Mesenchymal stem cell (in vitro differentiated cells and primary cell): ENCODE data around the gene DPYSL5.

Source experiments
- DNase-seq: peaks from one replicate; pipeline ENCODE4 v3.0.0-alpha.2; 2013
- H2AFZ ChIP-seq: one replicate; pipeline ENCODE4 v1.6.1; 2013; ENCODE audit warnings: low read depth, mild to moderate bottlenecking, control low read depth, inconsistent platforms, low read length, moderate library complexity
- H2AK5ac ChIP-seq: 2 replicates; pipeline ENCODE4 v1.6.1; 2013; ENCODE audit warnings: low read length, moderate library complexity, mild to moderate bottlenecking, inconsistent platforms; ENCODE audit not compliant: severe bottlenecking
- H2BK120ac ChIP-seq: one replicate; pipeline ENCODE4 v1.6.1; 2013; ENCODE audit warnings: low read depth, mild to moderate bottlenecking, inconsistent platforms, low read length, moderate library complexity
- H2BK12ac ChIP-seq, 2 experiments: one replicate each; pipeline ENCODE4 v1.6.1; 2013; ENCODE audit warnings: inconsistent platforms in 2 of 2, low read length in 2 of 2, mild to moderate bottlenecking in 2 of 2, moderate library complexity in 2 of 2, control low read depth in 1 of 2
- H2BK15ac ChIP-seq: one replicate; pipeline ENCODE4 v1.6.1; 2013; ENCODE audit warnings: mild to moderate bottlenecking, low read depth, inconsistent platforms; ENCODE audit not compliant: poor library complexity, severe bottlenecking
- H2BK5ac ChIP-seq: 2 replicates; pipeline ENCODE4 v1.6.1; 2013; ENCODE audit warnings: low read depth, mild to moderate bottlenecking, low read length, control low read depth, inconsistent platforms; ENCODE audit not compliant: poor library complexity, severe bottlenecking
- H3K14ac ChIP-seq, 2 experiments: one replicate each; pipeline ENCODE4 v1.6.1; 2013; ENCODE audit warnings: inconsistent platforms in 2 of 2, low read length in 2 of 2, control low read depth in 1 of 2, mild to moderate bottlenecking in 1 of 2, moderate library complexity in 1 of 2
- H3K18ac ChIP-seq, 2 experiments: one replicate each; pipeline ENCODE4 v1.6.1; 2013; ENCODE audit warnings: inconsistent platforms in 2 of 2, low read length in 2 of 2, control low read depth in 1 of 2, low read depth in 1 of 2, mild to moderate bottlenecking in 1 of 2
- H3K23ac ChIP-seq, 2 experiments: one replicate each; pipeline ENCODE4 v1.6.1; 2013; ENCODE audit warnings: inconsistent platforms in 2 of 2, low read length in 2 of 2, mild to moderate bottlenecking in 2 of 2, moderate library complexity in 2 of 2, control low read depth in 1 of 2
- H3K27ac ChIP-seq: 2 replicates; pipeline ENCODE4 v1.5.1; 2013; ENCODE audit warnings: mild to moderate bottlenecking, moderate library complexity, low read length, control low read depth, inconsistent platforms; ENCODE audit not compliant: poor library complexity, severe bottlenecking
- H3K27me3 ChIP-seq, 2 experiments: 2 replicates each; pipeline versions ENCODE4 v1.6.1 to v1.7.0; 2013; ENCODE audit warnings: low read length in 2 of 2, mild to moderate bottlenecking in 2 of 2, moderate library complexity in 2 of 2, control low read depth in 1 of 2, inconsistent platforms in 1 of 2; ENCODE audit not compliant: control insufficient read depth in 1 of 2, insufficient read depth in 1 of 2
- H3K36me3 ChIP-seq, 2 experiments: 2 replicates each; pipeline versions ENCODE4 v1.6.1 to v1.7.0; 2013; ENCODE audit warnings: low read length in 2 of 2, control low read depth in 1 of 2, inconsistent platforms in 1 of 2, low read depth in 1 of 2, mild to moderate bottlenecking in 1 of 2; ENCODE audit not compliant: insufficient read depth in 2 of 2, control insufficient read depth in 1 of 2
- H3K4ac ChIP-seq, 2 experiments: one replicate each; pipeline ENCODE4 v1.6.1; 2013; ENCODE audit warnings: inconsistent platforms in 2 of 2, low read length in 2 of 2, mild to moderate bottlenecking in 2 of 2, moderate library complexity in 2 of 2, control low read depth in 1 of 2, low read depth in 1 of 2
- H3K4me1 ChIP-seq: 2 replicates; pipeline ENCODE4 v1.6.1; 2013; ENCODE audit warnings: low read depth, low read length, control low read depth; ENCODE audit not compliant: control insufficient read depth, insufficient read depth
- H3K4me2 ChIP-seq: 2 replicates; pipeline ENCODE4 v1.6.1; 2013; ENCODE audit warnings: low read length, mild to moderate bottlenecking, inconsistent platforms; ENCODE audit not compliant: poor library complexity, severe bottlenecking
- H3K4me3 ChIP-seq, 2 experiments: 2 replicates each; pipeline versions ENCODE4 v1.5.1 to v1.7.0; 2013; ENCODE audit warnings: low read length in 2 of 2, mild to moderate bottlenecking in 2 of 2, control low read depth in 1 of 2, low read depth in 1 of 2; ENCODE audit not compliant: insufficient read depth in 1 of 2
- H3K79me1 ChIP-seq: replicated peaks from 2 replicates; pipeline ENCODE4 v1.6.1; 2013; ENCODE audit warnings: mild to moderate bottlenecking, control low read depth, low read length, inconsistent platforms; ENCODE audit not compliant: poor library complexity, severe bottlenecking
- H3K9ac ChIP-seq: 2 replicates; pipeline ENCODE4 v1.7.0; 2013; ENCODE audit warnings: mild to moderate bottlenecking, low read length, moderate library complexity
- H3K9me3 ChIP-seq: 2 replicates; pipeline ENCODE4 v1.7.0; 2013; ENCODE audit warnings: mild to moderate bottlenecking, low read length; ENCODE audit not compliant: control insufficient read depth
- H4K8ac ChIP-seq: one replicate; pipeline ENCODE4 v1.6.1; 2013; ENCODE audit warnings: inconsistent platforms, mild to moderate bottlenecking, low read length, moderate library complexity
- H4K91ac ChIP-seq: one replicate; pipeline ENCODE4 v1.6.1; 2013; ENCODE audit warnings: mild to moderate bottlenecking, low read length, inconsistent platforms
- WGBS: methylation state at CpG from one replicate; pipeline ENCODE4 v1.1.7; 2013; ENCODE audit warnings: mixed read lengths; 5-methylcytosine and 5-hydroxymethylcytosine counted together

Gene DPYSL5

GRCh38 chr2:26860211-26860850, 12.4 kb downstream of the DPYSL5 start:
- H2AK5ac ChIP-seq = no peak overlapping the region

GRCh38 chr2:26861610-26862224, 13.8 kb downstream of the DPYSL5 start:
- WGBS = no CpG with 5 or more reads among the region's 2 CpGs
- DNase-seq = no peak
- H4K8ac ChIP-seq = no peak overlapping the region
- no peak overlapping the region for H3K4me3 ChIP-seq
- H3K9ac ChIP-seq = no peak overlapping the region
- H2BK15ac ChIP-seq = no peak overlapping the region
- H2AFZ ChIP-seq = no peak overlapping the region
- H2BK12ac ChIP-seq = no peak overlapping the region
- no peak overlapping the region for H2BK120ac ChIP-seq
- no peak overlapping the region for H2AK5ac ChIP-seq
- H3K36me3 ChIP-seq = no peaks in the 10 kb centered on the region
- H3K14ac ChIP-seq = no peak overlapping the region
- no peak overlapping the region for H3K23ac ChIP-seq
- no peaks in the 10 kb centered on the region for H3K9me3 ChIP-seq
- no peak overlapping the region for H3K4ac ChIP-seq
- H3K4me2 ChIP-seq = no peak overlapping the region
- H3K18ac ChIP-seq = no peak overlapping the region
- no peaks in the 10 kb centered on the region for H3K79me1 ChIP-seq
- H3K27ac ChIP-seq = no peak overlapping the region
- H4K91ac ChIP-seq = no peak overlapping the region
- H3K4me1 ChIP-seq = peaks cover 1% of the 10 kb centered on the region
- no peak overlapping the region for H2BK5ac ChIP-seq
- H3K27me3 ChIP-seq = peaks cover 69 to 86% of the 10 kb centered on the region in 2 experiments

More at GRCh38 chr2:26860211-26860850, 12.4 kb downstream of the DPYSL5 start:
- Histone ChIP-seq H2BK15ac (no peak overlapping the region), H3K4ac (no peak overlapping the region), H4K91ac (no peak overlapping the region), H3K18ac (no peak overlapping the region), H3K4me3 (no peak overlapping the region), H3K4me2 (no peak overlapping the region), H4K8ac (no peak overlapping the region), H3K9ac (no peak overlapping the region), H2BK12ac (no peak overlapping the region), H2BK120ac (no peak overlapping the region), H3K23ac (no peak overlapping the region), H3K27ac (no peak overlapping the region), H3K27me3 (peaks cover 68 to 88% of the 10 kb centered on the region in 2 experiments), H3K14ac (no peak overlapping the region), H2BK5ac (no peak overlapping the region), H2AFZ (no peak overlapping the region), H3K36me3 (no peaks in the 10 kb centered on the region), H3K79me1 (no peaks in the 10 kb centered on the region), H3K4me1 (peaks cover 1% of the 10 kb centered on the region), H3K9me3 (no peaks in the 10 kb centered on the region)
- no peak for DNase-seq
- WGBS = 83% methylated on average over 1 of the region's 3 CpGs

GRCh38 chr2:26864226-26864625, 16.3 kb downstream of the DPYSL5 start:
- no peak overlapping the region for H3K27ac ChIP-seq
- H4K91ac ChIP-seq = no peak overlapping the region
- 95% methylated on average over 2 of the region's 2 CpGs for WGBS
- H3K4ac ChIP-seq = no peak overlapping the region
- H2BK120ac ChIP-seq = no peak overlapping the region
- no peak overlapping the region for H2BK12ac ChIP-seq
- DNase-seq = no peak
- H4K8ac ChIP-seq = no peak overlapping the region
- no peak overlapping the region for H2AK5ac ChIP-seq
- H3K23ac ChIP-seq = no peak overlapping the region
- no peaks in the 10 kb centered on the region for H3K79me1 ChIP-seq
- peaks cover 73 to 87% of the 10 kb centered on the region in 2 experiments for H3K27me3 ChIP-seq
- H3K9ac ChIP-seq = no peak overlapping the region
- H2BK5ac ChIP-seq = no peak overlapping the region
- H2AFZ ChIP-seq = no peak overlapping the region
- H3K4me1 ChIP-seq = no peaks in the 10 kb centered on the region
- H3K14ac ChIP-seq = no peak overlapping the region
- no peak overlapping the region for H3K4me3 ChIP-seq
- H3K4me2 ChIP-seq = no peak overlapping the region
- no peaks in the 10 kb centered on the region for H3K9me3 ChIP-seq
- H2BK15ac ChIP-seq = no peak overlapping the region
- no peak overlapping the region for H3K18ac ChIP-seq
- no peaks in the 10 kb centered on the region for H3K36me3 ChIP-seq

DNA sequence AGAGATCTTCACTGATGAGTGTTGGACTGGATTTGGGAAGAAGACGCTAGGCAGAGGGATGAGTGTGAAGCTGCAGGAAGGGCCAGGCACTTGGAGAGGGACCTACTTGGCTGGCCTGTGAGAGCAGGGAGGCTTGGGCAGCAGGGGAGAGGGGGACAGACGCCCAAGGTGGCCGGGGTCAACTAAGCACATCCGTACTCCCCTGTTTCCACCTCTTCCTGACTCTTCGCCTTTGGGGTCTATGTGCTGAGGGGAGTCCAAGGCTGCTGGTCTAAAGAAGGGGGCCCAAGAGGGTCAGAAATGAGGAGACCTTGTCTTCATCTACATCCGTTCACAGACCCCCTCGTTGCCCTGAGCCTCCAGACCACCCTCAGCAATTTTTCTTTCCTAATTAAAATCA, 16.7 kb downstream of the DPYSL5 start:
- Histone ChIP-seq H4K8ac (no peak overlapping the region), H2AK5ac (no peak overlapping the region), H2BK120ac (no peak overlapping the region), H3K4me3 (peak overlapping the region in 1 of 2 experiments; percentile 8), H3K18ac (no peak overlapping the region), H3K23ac (no peak overlapping the region), H3K27me3 (peaks cover 70 to 86% of the 10 kb centered on the region in 2 experiments), H3K27ac (no peak overlapping the region), H3K9ac (no peak overlapping the region), H3K14ac (no peak overlapping the region), H3K79me1 (no peaks in the 10 kb centered on the region), H2BK12ac (no peak overlapping the region), H3K9me3 (no peaks in the 10 kb centered on the region), H3K4ac (no peak overlapping the region), H3K36me3 (no peaks in the 10 kb centered on the region), H2BK5ac (no peak overlapping the region), H3K4me2 (no peak overlapping the region), H2BK15ac (no peak overlapping the region), H2AFZ (no peak overlapping the region), H3K4me1 (no peaks in the 10 kb centered on the region), H4K91ac (no peak overlapping the region)
- no peak for DNase-seq
- WGBS = 75% methylated on average over 1 of the region's 7 CpGs
